ENCODE measurements around the gene CLEC9A.

DNA sequence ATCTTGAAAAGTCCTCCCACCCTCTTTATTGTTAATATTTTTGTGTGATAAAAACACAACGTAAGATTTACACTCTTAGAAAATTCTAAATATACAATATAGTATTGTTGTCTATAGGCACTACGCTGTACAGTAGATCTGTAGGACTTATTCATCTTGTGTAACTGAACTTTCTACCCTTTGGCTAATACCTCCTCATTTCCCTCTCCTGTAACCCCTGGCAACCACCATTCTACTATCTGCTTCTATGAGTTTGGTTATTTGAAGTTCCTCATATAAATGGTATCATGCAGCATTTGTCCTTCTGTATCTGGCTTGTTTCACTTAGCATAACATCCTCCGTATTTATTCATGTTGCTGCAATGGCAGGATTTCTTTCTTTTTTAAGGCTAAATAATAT, 5.2 kb upstream of the CLEC9A start:
- no peak for TF ChIP-seq EZH2phosphoT487 (IDR thresholded peaks at IDR 0.05; ENCODE audit: borderline replicate concordance)
- no peak for TF ChIP-seq POLR2AphosphoS5 (IDR thresholded peaks at IDR 0.05; ENCODE audit: low read depth, low read length)
- TF ChIP-seq, protein P1, sequence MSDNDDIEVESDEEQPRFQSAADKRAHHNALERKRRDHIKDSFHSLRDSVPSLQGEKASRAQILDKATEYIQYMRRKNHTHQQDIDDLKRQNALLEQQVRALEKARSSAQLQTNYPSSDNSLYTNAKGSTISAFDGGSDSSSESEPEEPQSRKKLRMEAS (IDR thresholded peaks at IDR 0.05): no peak
- no peak for TF ChIP-seq POLR2A (IDR thresholded peaks at IDR 0.05; ENCODE audit: borderline replicate concordance, extremely low read depth, insufficient read depth, insufficient read length)
